Stomach (tissue), 9 donors: ENCODE data around the gene RCCD1. TPM values are rescaled to one million over a fixed set of nuclear protein-coding genes. Genes with fewer than 3 reads are reported as not detected.
"Not testable (repeated sequence)": the region's sequence is repeated elsewhere in the genome, so short reads cannot be mapped to it uniquely, and the experiment has no call there.

Experiments used
- DNase-seq, 2 donors: peaks; one replicate each; pipeline versions ENCODE4 v3.0.0 to v3.0.0-alpha.2; 2013 to 2019
- H3K27ac ChIP-seq, 5 donors: fragments of 200-600 bp in 4 of 5; sonication (generic) in 4 of 5; one replicate each; pipeline ENCODE4 v1.5.1; 2013 to 2019; ENCODE audit warnings: mild to moderate bottlenecking in 1 of 5, moderate library complexity in 1 of 5
- H3K27me3 ChIP-seq, 3 donors: fragments of 200-600 bp; sonication (generic); one replicate each; pipeline ENCODE4 v1.5.1; 2017 to 2019; ENCODE audit warnings: mixed run types in 1 of 3
- H3K36me3 ChIP-seq, 4 donors: fragments of 200-600 bp; sonication (generic); 1 replicate in 3 of 4; 2 replicates in 1 of 4; pipeline ENCODE4 v1.5.1; 2016 to 2019
- H3K4me1 ChIP-seq, 4 donors: fragments of 200-600 bp; sonication (generic); one replicate each; pipeline ENCODE4 v1.5.1; 2016 to 2019
- H3K4me3 ChIP-seq, 4 donors: fragments of 200-600 bp; sonication (generic) in 3 of 4; one replicate each; pipeline ENCODE4 v1.5.1; 2016 to 2019; ENCODE audit warnings: mild to moderate bottlenecking in 1 of 4
- H3K9me3 ChIP-seq, 4 donors: fragments of 200-600 bp; sonication (generic); one replicate each; pipeline ENCODE4 v1.5.1; 2016 to 2019
- EP300 ChIP-seq: sonication (generic); formaldehyde crosslinking; IDR thresholded peaks from one replicate; pipeline ENCODE4 v1.6.1; 2017; ENCODE audit warnings: antibody characterized with exemption
- POLR2A ChIP-seq, 4 donors: fragments of 450-650 bp; IDR thresholded peaks; one replicate each; pipeline ENCODE4 v1.6.1; 2016; ENCODE audit warnings: antibody characterized with exemption in 4 of 4, control low read depth in 2 of 4, mild to moderate bottlenecking in 1 of 4, moderate library complexity in 1 of 4
- POLR2AphosphoS5 ChIP-seq, 3 donors: sonication (generic); formaldehyde crosslinking; IDR thresholded peaks; one replicate each; pipeline ENCODE4 v1.6.1; 2016; ENCODE audit warnings: antibody characterized with exemption in 3 of 3
- WGBS, 5 donors: extraction: QIAGEN DNeasy Blood & Tissue Kit in 3 of 5; methylation state at CpG; one replicate each; pipeline versions ENCODE4 v1.1.5 to v1.1.7; 2013 to 2018; 5-methylcytosine and 5-hydroxymethylcytosine counted together
- intact Hi-C: fragments of 100-400 bp; cut with DNase I; formaldehyde crosslinking; loops from one replicate; pipeline ENCODE4 v1.15.1; 2023; ENCODE audit warnings: low total_unique reads
- polyA plus RNA-seq, 3 donors: library from polyadenylated mRNA; stranded (reverse); fragments of 200-250 nt; gene quantifications; one replicate each; pipeline ENCODE4 v1.2.3, GENCODE V29; 2013
- total RNA-seq, 5 donors: library from RNA; depleted of rRNA; stranded (reverse); fragments of >200 nt; gene quantifications; one replicate each; pipeline versions ENCODE4 v1.1.0 to v1.2.3, GENCODE V29; 2014 to 2016
- TF ChIP-seq, protein P1 (sequence below), 7 experiments: fragments of 450-650 bp in 4 of 7; fragments of 200-600 bp in 3 of 7; sonication (generic) in 3 of 7; IDR thresholded peaks; one replicate each; pipeline ENCODE4 v1.5.1; 2016 to 2019; ENCODE audit warnings: antibody characterized with exemption in 7 of 7, control low read depth in 2 of 7, mild to moderate bottlenecking in 1 of 7
- donor health status: healthy with polysubstance abuse.
- donor health status: Bipolar disorder and iron deficiency.
- donor health status: healthy.

RCCD1 gene
- total and polyA plus RNA-seq, 8 donors: 2.2 to 98.5 (median 7.7) TPM

DNA sequence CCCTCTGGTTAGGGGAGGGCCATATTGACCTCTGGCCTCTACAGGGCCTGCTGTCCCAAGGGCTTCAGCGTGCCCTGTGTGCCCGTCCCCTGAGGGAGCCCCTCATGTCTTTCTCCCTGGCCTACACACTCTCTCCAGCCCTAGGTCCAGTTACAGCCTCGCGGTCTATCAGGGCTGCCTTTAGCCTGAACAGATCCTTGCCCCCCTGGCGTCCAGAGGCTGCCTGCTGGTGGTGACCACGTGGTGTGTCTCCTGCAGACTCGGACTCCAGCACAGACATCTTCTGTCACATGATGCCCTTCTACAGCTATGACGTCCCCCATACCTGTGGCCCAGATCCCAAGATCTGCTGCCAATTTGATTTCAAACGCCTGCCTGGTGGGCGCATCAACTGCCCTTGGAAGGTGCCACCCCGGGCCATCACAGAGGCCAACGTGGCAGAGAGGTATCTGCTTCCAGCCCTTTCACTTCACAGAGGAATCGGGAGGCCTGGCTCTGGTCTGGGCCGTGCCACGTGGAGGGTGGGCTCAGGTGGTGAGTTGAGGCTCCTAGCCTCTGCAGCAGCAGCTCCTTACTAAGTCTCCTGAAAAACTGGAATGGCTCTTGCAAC, 47.5 kb upstream of the RCCD1 start:
- no peak overlapping the region for H3K27ac ChIP-seq
- H3K36me3 ChIP-seq: peaks cover 68 to 75% (median 75%) of the 10 kb centered on the region in 4 donors
- TF ChIP-seq POLR2A (IDR thresholded peaks at IDR 0.05) (no peak), POLR2AphosphoS5 (IDR thresholded peaks at IDR 0.05) (no peak), EP300 (no peak)
- TF ChIP-seq, protein P1, sequence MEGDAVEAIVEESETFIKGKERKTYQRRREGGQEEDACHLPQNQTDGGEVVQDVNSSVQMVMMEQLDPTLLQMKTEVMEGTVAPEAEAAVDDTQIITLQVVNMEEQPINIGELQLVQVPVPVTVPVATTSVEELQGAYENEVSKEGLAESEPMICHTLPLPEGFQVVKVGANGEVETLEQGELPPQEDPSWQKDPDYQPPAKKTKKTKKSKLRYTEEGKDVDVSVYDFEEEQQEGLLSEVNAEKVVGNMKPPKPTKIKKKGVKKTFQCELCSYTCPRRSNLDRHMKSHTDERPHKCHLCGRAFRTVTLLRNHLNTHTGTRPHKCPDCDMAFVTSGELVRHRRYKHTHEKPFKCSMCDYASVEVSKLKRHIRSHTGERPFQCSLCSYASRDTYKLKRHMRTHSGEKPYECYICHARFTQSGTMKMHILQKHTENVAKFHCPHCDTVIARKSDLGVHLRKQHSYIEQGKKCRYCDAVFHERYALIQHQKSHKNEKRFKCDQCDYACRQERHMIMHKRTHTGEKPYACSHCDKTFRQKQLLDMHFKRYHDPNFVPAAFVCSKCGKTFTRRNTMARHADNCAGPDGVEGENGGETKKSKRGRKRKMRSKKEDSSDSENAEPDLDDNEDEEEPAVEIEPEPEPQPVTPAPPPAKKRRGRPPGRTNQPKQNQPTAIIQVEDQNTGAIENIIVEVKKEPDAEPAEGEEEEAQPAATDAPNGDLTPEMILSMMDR (IDR thresholded peaks at IDR 0.05): no peak
- no peaks in the 10 kb centered on the region for H3K9me3 ChIP-seq
- WGBS, 5 donors: 69 to 90% (median 87%) methylated on average over 11 to 15 of the region's 15 CpGs
- no peaks in the 10 kb centered on the region for H3K27me3 ChIP-seq
- intact Hi-C loops: no loop called here
- H3K4me1 ChIP-seq: peaks cover 14 to 33% (median 22%) of the 10 kb centered on the region in 4 donors
- H3K4me3 ChIP-seq: no peak overlapping the region
- no peak for DNase-seq

DNA sequence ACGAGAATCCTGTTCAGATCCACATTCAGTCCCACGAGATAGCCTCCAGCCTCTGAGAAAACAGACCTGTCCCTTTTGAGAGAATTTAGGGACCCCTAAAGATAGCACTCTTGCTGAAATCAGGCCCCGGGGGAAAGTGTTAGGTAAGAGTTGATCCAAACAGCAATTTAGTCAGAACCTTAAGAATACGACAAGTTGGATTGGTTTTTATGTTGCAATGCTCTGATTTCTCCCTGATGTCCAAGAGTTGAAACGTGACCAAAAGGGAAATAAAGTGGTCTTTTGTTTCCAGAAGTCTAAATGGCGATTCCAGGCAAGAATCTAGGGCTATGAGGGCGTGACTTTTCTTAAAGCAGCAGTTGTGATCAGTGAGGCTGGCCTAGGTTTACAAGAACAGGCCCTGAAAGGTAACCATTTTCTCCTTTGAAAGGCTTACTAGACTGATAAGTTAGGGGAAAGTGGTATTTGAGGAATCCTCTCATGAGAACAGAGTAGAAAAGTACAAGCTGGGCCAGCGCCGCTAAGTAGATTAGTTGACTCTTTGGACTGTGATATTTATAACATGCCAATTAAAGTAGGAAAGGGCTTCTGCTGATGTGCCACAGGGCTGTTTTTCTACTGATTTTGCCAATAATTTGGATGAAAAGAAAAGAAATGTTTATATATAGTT, 46.7 kb upstream of the RCCD1 start:
- intact Hi-C loops: no loop called here
- Histone ChIP-seq H3K4me3 (no peak overlapping the region), H3K27me3 (no peaks in the 10 kb centered on the region), H3K4me1 (peaks cover 14 to 30% (median 21%) of the 10 kb centered on the region in 4 donors), H3K36me3 (peaks cover 76 to 84% (median 83%) of the 10 kb centered on the region in 4 donors), H3K9me3 (no peaks in the 10 kb centered on the region), H3K27ac (peak overlapping the region in 1 of 5 donors; percentile 34)
- TF ChIP-seq POLR2AphosphoS5 (IDR thresholded peaks at IDR 0.05) (no peak), POLR2A (IDR thresholded peaks at IDR 0.05) (no peak)
- WGBS, 5 donors: 71 to 83% (median 79%) methylated on average over 9 of the region's 9 CpGs
- no peak for DNase-seq

DNA sequence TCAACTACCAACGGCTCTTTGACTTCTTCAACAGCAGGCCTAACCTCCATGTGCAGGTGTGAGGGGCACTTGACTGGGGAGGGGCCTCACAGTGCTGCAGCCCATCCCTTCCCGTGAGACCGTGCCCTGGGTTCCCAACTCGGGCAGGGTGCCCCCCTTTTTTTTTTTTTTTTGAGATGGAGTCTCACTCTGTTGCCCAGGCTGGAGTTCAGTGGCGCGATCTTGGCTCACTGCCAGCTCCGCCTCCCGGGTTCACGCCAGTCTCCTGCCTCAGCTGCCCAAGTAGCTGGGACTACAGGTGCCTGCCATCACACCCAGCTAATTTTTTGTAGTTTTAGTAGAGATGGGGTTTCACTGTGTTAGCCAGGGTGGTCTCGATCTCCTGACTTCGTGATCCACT, 45.2 kb upstream of the RCCD1 start:
- H3K4me3 ChIP-seq, H3K27me3 ChIP-seq, H3K27ac ChIP-seq, intact Hi-C loops, H3K9me3 ChIP-seq, DNase-seq: not testable (repeated sequence)
- Histone ChIP-seq H3K4me1 (peaks cover 4 to 16% (median 7%) of the 10 kb centered on the region in 4 donors), H3K36me3 (peaks cover 91 to 98% (median 98%) of the 10 kb centered on the region in 4 donors)
- WGBS, 5 donors: 73 to 88% (median 80%) methylated on average over 11 of the region's 11 CpGs

DNA sequence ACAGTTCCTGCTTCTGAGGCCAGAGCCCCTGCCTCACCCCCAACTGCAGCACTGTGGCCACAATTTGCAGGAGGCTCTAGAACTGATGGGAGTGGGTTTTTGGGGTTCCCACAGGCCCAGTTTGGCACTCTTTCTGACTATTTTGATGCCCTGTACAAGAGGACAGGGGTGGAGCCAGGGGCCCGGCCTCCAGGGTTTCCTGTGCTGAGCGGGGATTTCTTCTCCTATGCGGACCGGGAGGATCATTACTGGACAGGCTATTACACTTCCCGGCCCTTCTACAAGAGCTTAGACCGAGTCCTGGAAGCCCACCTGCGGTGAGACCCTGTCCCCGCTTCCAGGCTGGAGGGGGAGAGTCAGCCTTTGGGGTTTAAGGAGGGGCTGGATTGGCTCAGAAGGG, 44.7 kb upstream of the RCCD1 start:
- H3K4me3 ChIP-seq: no peak overlapping the region
- TF ChIP-seq POLR2AphosphoS5 (IDR thresholded peaks at IDR 0.05) (no peak), POLR2A (IDR thresholded peaks at IDR 0.05) (no peak), EP300 (no peak)
- TF ChIP-seq, protein P1 (IDR thresholded peaks at IDR 0.05): no peak
- no peaks in the 10 kb centered on the region for H3K9me3 ChIP-seq
- DNase-seq: no peak
- intact Hi-C loops: no loop called here
- 93 to 100% (median 96%) methylated on average over 7 to 8 of the region's 8 CpGs for WGBS, 5 donors
- H3K27me3 ChIP-seq: no peaks in the 10 kb centered on the region
- H3K27ac ChIP-seq: no peak overlapping the region
- peaks cover 0 to 10% (median 2%) of the 10 kb centered on the region in 4 donors for H3K4me1 ChIP-seq
- peaks cover 91 to 100% (median 100%) of the 10 kb centered on the region in 4 donors for H3K36me3 ChIP-seq

DNA sequence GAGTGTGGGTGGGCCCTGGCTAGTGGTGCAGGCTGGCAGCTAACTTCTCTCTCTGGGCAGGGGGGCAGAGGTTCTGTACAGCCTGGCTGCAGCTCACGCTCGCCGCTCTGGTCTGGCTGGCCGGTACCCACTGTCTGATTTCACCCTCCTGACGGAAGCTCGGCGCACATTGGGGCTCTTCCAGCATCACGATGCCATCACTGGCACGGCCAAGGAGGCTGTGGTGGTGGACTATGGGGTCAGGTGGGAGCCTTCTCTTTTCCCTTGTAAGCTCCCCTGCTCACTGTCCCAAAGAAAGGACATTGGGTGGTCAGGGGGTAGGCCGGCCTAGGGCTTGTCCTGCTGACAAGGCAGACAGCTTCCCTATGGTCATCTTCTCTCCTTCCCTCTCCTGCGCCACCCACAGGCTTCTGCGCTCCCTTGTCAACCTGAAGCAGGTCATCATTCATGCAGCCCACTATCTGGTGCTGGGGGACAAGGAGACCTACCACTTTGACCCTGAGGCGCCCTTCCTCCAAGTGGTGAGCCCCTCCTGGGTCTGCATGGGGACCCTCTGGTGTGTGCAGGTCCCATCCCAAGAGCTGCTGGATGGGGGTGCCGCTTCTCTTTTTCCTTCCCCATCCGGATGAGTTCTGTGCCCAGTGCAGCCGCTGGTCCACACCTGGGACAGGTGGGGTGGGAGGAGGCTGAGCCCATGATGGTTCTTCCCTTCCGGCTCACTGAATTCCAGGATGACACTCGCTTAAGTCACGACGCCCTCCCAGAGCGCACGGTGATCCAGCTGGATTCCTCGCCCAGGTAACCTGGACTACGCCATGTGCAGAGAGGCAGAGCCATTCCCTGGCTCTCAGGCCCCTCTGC, 44.0 kb upstream of the RCCD1 start:
- DNase-seq: no peak

More for the DNA sequence above, 44.0 kb upstream of the RCCD1 start:
- no peak overlapping the region for H3K27ac ChIP-seq
- TF ChIP-seq EP300 (no peak), POLR2AphosphoS5 (IDR thresholded peaks at IDR 0.05) (no peak), POLR2A (IDR thresholded peaks at IDR 0.05) (no peak)
- TF ChIP-seq, protein P1 (IDR thresholded peaks at IDR 0.05): no peak
- H3K27me3 ChIP-seq: no peaks in the 10 kb centered on the region
- intact Hi-C loops: no loop called here
- H3K36me3 ChIP-seq: peaks cover 89 to 100% (median 100%) of the 10 kb centered on the region in 4 donors
- 93 to 97% (median 96%) methylated on average over 10 to 24 of the region's 24 CpGs for WGBS, 5 donors
- H3K9me3 ChIP-seq: no peaks in the 10 kb centered on the region
- H3K4me1 ChIP-seq: peaks cover 0 to 6% (median 0%) of the 10 kb centered on the region in 4 donors
- H3K4me3 ChIP-seq: no peak overlapping the region
